Immature natural killer cell (primary cell): ENCODE measurements around the gene FMOD. TPM values are rescaled to one million over a fixed set of nuclear protein-coding genes. Genes with fewer than 3 reads are reported as not detected.
"Not testable (repeated sequence)": the region's sequence is repeated elsewhere in the genome, so short reads cannot be mapped to it uniquely, and the experiment has no call there.

ENCODE experiments used
- DNase-seq, 3 donors: peaks; one replicate each; pipeline ENCODE4 v3.0.0; 2022; ENCODE audit warnings: mixed read lengths in 1 of 3
- H3K27ac Mint-ChIP-seq, 6 donors: one replicate each; pipeline ENCODE4 v1.8.0; 2020; ENCODE audit warnings: mixed read lengths in 6 of 6, mild to moderate bottlenecking in 5 of 6, inconsistent platforms in 4 of 6, moderate library complexity in 3 of 6
- H3K27me3 Mint-ChIP-seq, 3 donors: one replicate each; pipeline ENCODE4 v1.8.0; 2020 to 2021; ENCODE audit warnings: low read depth in 3 of 3, mild to moderate bottlenecking in 3 of 3, mixed read lengths in 3 of 3, moderate library complexity in 3 of 3, inconsistent platforms in 1 of 3
- H3K36me3 Mint-ChIP-seq, 3 donors: one replicate each; pipeline ENCODE4 v1.8.0; 2020; ENCODE audit warnings: mixed read lengths in 3 of 3, inconsistent platforms in 2 of 3, mild to moderate bottlenecking in 2 of 3
- H3K4me1 Mint-ChIP-seq, 2 donors: one replicate each; pipeline ENCODE4 v1.8.0; 2020; ENCODE audit warnings: inconsistent platforms in 2 of 2, mild to moderate bottlenecking in 2 of 2, mixed read lengths in 2 of 2, moderate library complexity in 1 of 2
- H3K4me3 Mint-ChIP-seq, 5 donors: one replicate each; pipeline ENCODE4 v1.8.0; 2020; ENCODE audit warnings: mild to moderate bottlenecking in 5 of 5, mixed read lengths in 5 of 5, inconsistent platforms in 3 of 5, moderate library complexity in 3 of 5
- H3K9me3 Mint-ChIP-seq, 6 donors: one replicate each; pipeline ENCODE4 v1.8.0; 2020; ENCODE audit warnings: mild to moderate bottlenecking in 6 of 6, mixed read lengths in 6 of 6, inconsistent platforms in 4 of 6, moderate library complexity in 3 of 6
- polyA plus RNA-seq, 3 donors: library from polyadenylated mRNA; unstranded; fragments of 300-500 nt; fragmentation: Illumina TruSeq; gene quantifications; one replicate each; pipeline ENCODE4 v1.2.3, GENCODE V29; 2021

FMOD gene
- polyA plus RNA-seq, 3 donors from 2014 or later, result not detected

GRCh38 chr1:203304919-203305808, 45.8 kb downstream of the FMOD start, which contains the start of gene BTG2:
BTG2 (plus strand) TSS chr1:203305519; CDS start chr1:203305607, 88 bp downstream.
- no peaks in the 10 kb centered on the region for H3K9me3 Mint-ChIP-seq
- peaks cover 29 to 36% (median 33%) of the 10 kb centered on the region in 3 donors for H3K36me3 Mint-ChIP-seq
- peak within 1 kb of the TSS; percentile 99 to 100 (median 100) for H3K27ac Mint-ChIP-seq
- H3K27me3 Mint-ChIP-seq, result peaks cover 39 to 62% (median 52%) of the 10 kb centered on the region in 3 donors
- peak within 1 kb of the TSS; percentile 95 to 99 (median 99) for H3K4me3 Mint-ChIP-seq
- peak; percentile 93 to 94 (median 94) for DNase-seq
- H3K4me1 Mint-ChIP-seq, result peaks cover 77 to 80% of the 10 kb centered on the region in 2 donors

- H3K9me3 Mint-ChIP-seq, result no peaks in the 10 kb centered on the region
- H3K27me3 Mint-ChIP-seq, result peaks cover 36 to 56% (median 52%) of the 10 kb centered on the region in 3 donors
- peak; percentile 69 to 72 (median 71) for DNase-seq
- H3K36me3 Mint-ChIP-seq, result peaks cover 22 to 29% (median 26%) of the 10 kb centered on the region in 3 donors
- peak overlapping the region; percentile 99 to 100 (median 100) for H3K27ac Mint-ChIP-seq
- peak overlapping the region; percentile 87 to 99 (median 97) for H3K4me3 Mint-ChIP-seq
- peaks cover 71 to 76% of the 10 kb centered on the region in 2 donors for H3K4me1 Mint-ChIP-seq
Observed at GRCh38 chr1:203304391-203304918, 46.5 kb downstream of the FMOD start.

- Mint-ChIP-seq H3K4me1 (peaks cover 55 to 74% of the 10 kb centered on the region in 2 donors), H3K27ac (peak overlapping the region; percentile 99 to 100 (median 100)), H3K27me3 (peaks cover 29 to 43% (median 36%) of the 10 kb centered on the region in 3 donors), H3K9me3 (no peaks in the 10 kb centered on the region), H3K4me3 (peak overlapping the region in 4 of 5 donors; percentile 87 to 99 (median 94)), H3K36me3 (peaks cover 10 to 14% (median 14%) of the 10 kb centered on the region in 3 donors)
- DNase-seq, result peak in 1 of 3 donors; percentile 41
Observed at GRCh38 chr1:203302894-203303293, 48.0 kb downstream of the FMOD start.

DNA sequence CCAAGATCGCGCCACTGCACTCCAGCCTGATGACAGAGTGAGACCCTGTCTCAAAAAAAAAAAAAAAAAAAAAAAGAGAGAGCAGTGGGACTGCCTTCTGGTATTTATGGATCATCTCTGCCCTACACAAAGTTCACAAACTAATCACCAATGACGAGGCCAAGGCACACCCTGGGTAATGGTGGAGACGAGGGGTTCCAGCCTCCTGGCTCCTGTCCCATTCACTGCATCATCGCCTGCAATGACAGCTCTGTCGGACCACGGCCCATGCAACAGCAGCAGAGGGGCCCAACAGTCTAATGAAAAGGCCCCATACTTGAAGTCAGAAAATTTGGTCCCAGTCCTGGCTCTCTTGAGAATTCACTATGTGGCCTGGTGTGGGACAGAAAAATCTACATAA, 48.5 kb downstream of the FMOD start:
- Mint-ChIP-seq H3K27me3 (peaks cover 25 to 38% (median 33%) of the 10 kb centered on the region in 3 donors), H3K36me3 (peaks cover 6 to 10% (median 9%) of the 10 kb centered on the region in 3 donors), H3K4me3 (peak overlapping the region in 3 of 5 donors; percentile 44 to 99 (median 72)), H3K27ac (peak overlapping the region; percentile 99 to 100 (median 100)), H3K9me3 (no peaks in the 10 kb centered on the region), H3K4me1 (peaks cover 51 to 70% of the 10 kb centered on the region in 2 donors)
- DNase-seq, result no peak

- no peak for DNase-seq
- Mint-ChIP-seq H3K27ac (peak overlapping the region in 1 of 6 donors; percentile 27), H3K4me1 (peaks cover 41 to 69% of the 10 kb centered on the region in 2 donors), H3K9me3 (no peaks in the 10 kb centered on the region), H3K4me3 (peak overlapping the region in 1 of 5 donors; percentile 34), H3K36me3 (no peaks in the 10 kb centered on the region), H3K27me3 (peaks cover 18 to 27% (median 21%) of the 10 kb centered on the region in 3 donors)
Observed at GRCh38 chr1:203301331-203301668, 49.6 kb downstream of the FMOD start.

- Mint-ChIP-seq H3K4me3 (peak overlapping the region in 1 of 5 donors; percentile 5), H3K9me3 (no peaks in the 10 kb centered on the region), H3K4me1 (peaks cover 41 to 76% of the 10 kb centered on the region in 2 donors), H3K27me3 (peaks cover 15 to 20% (median 15%) of the 10 kb centered on the region in 3 donors), H3K36me3 (no peaks in the 10 kb centered on the region), H3K27ac (peak overlapping the region; percentile 8 to 76 (median 34))
- no peak for DNase-seq
Observed at GRCh38 chr1:203300441-203301330, 50.2 kb downstream of the FMOD start.

DNA sequence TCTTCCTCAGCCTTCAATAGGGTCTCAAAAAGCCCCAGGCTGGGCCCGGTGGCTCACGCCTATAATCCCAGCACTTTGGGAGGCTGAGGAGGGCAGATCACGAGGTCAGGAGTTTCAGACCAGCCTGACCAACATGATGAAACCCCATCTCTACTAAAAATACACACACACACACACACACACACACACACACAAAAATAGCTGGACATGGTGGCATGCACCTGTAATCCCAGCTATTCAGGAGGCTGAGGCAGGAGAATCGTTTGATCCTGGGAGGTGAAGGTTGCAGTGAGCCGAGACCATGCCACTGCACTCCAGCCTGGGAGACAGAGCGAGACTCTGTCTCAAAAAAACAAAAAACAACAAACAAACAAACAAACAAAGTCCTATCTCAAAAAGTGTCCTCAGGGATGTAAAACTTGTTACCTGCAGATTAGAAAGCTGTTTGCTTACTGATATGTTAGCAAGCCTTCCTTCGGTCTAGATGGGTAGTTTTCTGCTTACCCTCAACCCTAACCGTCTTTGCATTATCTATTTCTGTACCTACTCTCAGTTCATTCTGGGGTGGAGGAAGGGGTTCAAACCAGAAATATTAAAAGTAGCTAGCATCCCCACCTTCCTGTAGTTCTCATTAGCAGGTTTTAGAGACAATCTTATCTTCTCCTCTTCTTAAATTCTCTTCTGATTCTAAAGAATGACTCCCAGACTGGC, 51.0 kb downstream of the FMOD start:
- Mint-ChIP-seq H3K4me1 (peaks cover 39 to 77% of the 10 kb centered on the region in 2 donors), H3K27ac (peak overlapping the region in 4 of 6 donors; percentile 22 to 61 (median 42)), H3K27me3 (peaks cover 9 to 13% (median 10%) of the 10 kb centered on the region in 3 donors)
- H3K4me3 Mint-ChIP-seq, H3K36me3 Mint-ChIP-seq, DNase-seq, H3K9me3 Mint-ChIP-seq: not testable (repeated sequence)

- Mint-ChIP-seq H3K4me1 (peaks cover 32 to 70% of the 10 kb centered on the region in 2 donors), H3K27me3 (peaks cover 3 to 6% (median 3%) of the 10 kb centered on the region in 3 donors), H3K36me3 (peaks cover 0 to 3% (median 0%) of the 10 kb centered on the region in 3 donors), H3K9me3 (no peaks in the 10 kb centered on the region), H3K4me3 (no peak overlapping the region), H3K27ac (peak overlapping the region in 2 of 6 donors; percentile 16 to 39)
- no peak for DNase-seq
Observed at GRCh38 chr1:203299169-203299568, 51.8 kb downstream of the FMOD start.

DNA sequence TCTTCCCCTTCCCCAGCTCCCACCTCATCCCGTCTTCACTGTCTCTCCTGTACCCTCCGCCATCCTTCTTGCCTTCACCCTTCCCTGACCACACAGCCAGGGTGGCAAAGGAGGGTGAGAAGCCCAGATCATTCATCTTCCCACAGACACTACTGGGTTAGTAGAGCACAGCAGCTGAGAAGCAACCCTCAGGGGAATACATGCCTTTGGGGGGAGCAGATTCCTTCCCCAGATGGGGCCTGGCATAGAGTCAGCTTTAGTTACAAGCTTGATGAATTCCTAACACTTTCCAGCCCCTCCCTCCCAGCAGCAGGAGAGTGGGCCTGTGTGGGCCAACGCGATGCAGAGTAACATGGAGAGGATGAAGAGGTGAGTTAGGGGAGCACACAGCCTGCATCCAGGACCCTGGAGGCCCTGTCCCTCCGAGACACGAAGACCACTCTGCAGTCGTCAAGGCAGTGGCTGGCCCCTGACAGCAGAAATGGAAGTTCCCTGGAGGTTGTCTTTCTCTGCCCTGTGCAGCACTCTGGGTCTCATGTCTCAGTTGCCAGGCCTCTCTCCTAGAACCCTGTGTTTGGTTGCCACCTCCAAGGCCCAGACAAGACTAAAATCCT, 54.4 kb downstream of the FMOD start:
- DNase-seq, result no peak
- H3K4me3 Mint-ChIP-seq, result no peak overlapping the region
- peaks cover 23 to 60% of the 10 kb centered on the region in 2 donors for H3K4me1 Mint-ChIP-seq
- H3K27me3 Mint-ChIP-seq, result peaks cover 0 to 3% (median 0%) of the 10 kb centered on the region in 3 donors
- H3K27ac Mint-ChIP-seq, result peak overlapping the region in 5 of 6 donors; percentile 37 to 100 (median 86)
- peaks cover 0 to 3% (median 0%) of the 10 kb centered on the region in 3 donors for H3K36me3 Mint-ChIP-seq
- no peaks in the 10 kb centered on the region for H3K9me3 Mint-ChIP-seq

DNA sequence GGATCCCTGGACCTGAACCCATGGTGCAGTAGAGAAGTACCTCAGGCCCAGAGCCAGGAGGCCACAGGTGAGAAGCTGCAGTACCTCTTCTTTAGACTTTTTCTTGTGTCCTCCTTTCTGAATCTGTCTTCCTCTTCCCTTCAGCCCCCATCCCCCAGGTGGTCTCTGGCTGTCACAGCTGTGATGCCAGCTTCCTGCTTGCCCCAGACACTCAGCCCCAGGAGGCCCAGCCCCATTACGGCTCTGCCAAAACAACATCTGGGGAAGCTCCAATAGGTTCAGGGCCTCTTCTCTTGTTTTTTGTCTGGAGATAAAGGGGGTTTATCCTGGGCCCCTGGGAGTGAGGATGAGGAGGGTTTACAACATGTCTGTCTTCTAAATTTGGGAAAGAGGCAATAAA, 55.1 kb downstream of the FMOD start:
- Mint-ChIP-seq H3K4me1 (peaks cover 24 to 61% of the 10 kb centered on the region in 2 donors), H3K4me3 (no peak overlapping the region), H3K27me3 (peaks cover 0 to 6% (median 5%) of the 10 kb centered on the region in 3 donors), H3K27ac (peak overlapping the region in 4 of 6 donors; percentile 15 to 100 (median 92)), H3K36me3 (peaks cover 0 to 3% (median 0%) of the 10 kb centered on the region in 3 donors), H3K9me3 (no peaks in the 10 kb centered on the region)
- DNase-seq, result no peak

- no peak for DNase-seq
- Mint-ChIP-seq H3K36me3 (peaks cover 0 to 3% (median 0%) of the 10 kb centered on the region in 3 donors), H3K4me3 (peak overlapping the region; percentile 84 to 91 (median 85)), H3K27me3 (peaks cover 28 to 44% (median 36%) of the 10 kb centered on the region in 3 donors), H3K9me3 (no peaks in the 10 kb centered on the region), H3K27ac (peak overlapping the region; percentile 98 to 100 (median 100)), H3K4me1 (peaks cover 60 to 73% of the 10 kb centered on the region in 2 donors)
Observed at GRCh38 chr1:203291201-203292096, 59.5 kb downstream of the FMOD start.
